Gastroesophageal sphincter (tissue), 3 donors: ENCODE results near the gene LYG1.

ENCODE experiments used
- CTCF ChIP-seq, 4 experiments: fragments of 200-600 bp in 2 of 4; fragments of 450-650 bp in 2 of 4; sonication (generic) in 1 of 4; IDR thresholded peaks; one replicate each; pipeline ENCODE4 v1.5.1; 2017 to 2019; ENCODE audit warnings: antibody characterized with exemption in 4 of 4, mild to moderate bottlenecking in 2 of 4, moderate library complexity in 2 of 4
- EP300 ChIP-seq: sonication (generic); formaldehyde crosslinking; IDR thresholded peaks from one replicate; pipeline ENCODE4 v1.6.1; 2017; ENCODE audit warnings: antibody characterized with exemption, mild to moderate bottlenecking
- POLR2A ChIP-seq, 2 donors: fragments of 450-650 bp; IDR thresholded peaks; one replicate each; pipeline ENCODE4 v1.6.1; 2017; ENCODE audit warnings: antibody characterized with exemption in 2 of 2, mild to moderate bottlenecking in 2 of 2, moderate library complexity in 1 of 2
- POLR2AphosphoS5 ChIP-seq: sonication (generic); formaldehyde crosslinking; IDR thresholded peaks from one replicate; pipeline ENCODE4 v1.6.1; 2017; ENCODE audit warnings: antibody characterized with exemption

GRCh38 chr2:99299580-99299979, 1.4 kb downstream of the LYG1 start:
- TF ChIP-seq CTCF (IDR thresholded peaks at IDR 0.05) = no peak
- TF ChIP-seq EP300 = no peak
- no peak for TF ChIP-seq POLR2A (IDR thresholded peaks at IDR 0.05)
- TF ChIP-seq POLR2AphosphoS5 = no peak
